HL-60 (cell line): ENCODE measurements around the gene ILDR1.

Experiments
- DNase-seq, 2 experiments: peaks; one replicate each; pipeline ENCODE4 v3.0.0-alpha.2; 2010 to 2020; ENCODE audit warnings: low read depth in 1 of 2, low spot score in 1 of 2
- H3K27ac ChIP-seq: fragments of 250-450 bp; sonication (Bioruptor Pico); replicated peaks from 2 replicates; pipeline ENCODE4 v1.5.1; 2020; ENCODE audit warnings: mild to moderate bottlenecking, moderate library complexity
- H3K27me3 ChIP-seq: fragments of 250-450 bp; sonication (Bioruptor Pico); 2 replicates; pipeline ENCODE4 v1.5.1; 2021; ENCODE audit warnings: mild to moderate bottlenecking, moderate library complexity; ENCODE audit not compliant: insufficient read depth, poor library complexity, severe bottlenecking
- H3K4me3 ChIP-seq: replicated peaks from 2 replicates; pipeline ENCODE4 v1.5.1; 2011; ENCODE audit warnings: mild to moderate bottlenecking, control low read depth, low read length; ENCODE audit not compliant: insufficient read depth
- GABPA ChIP-seq: IDR thresholded peaks from 2 replicates; pipeline ENCODE4 v1.6.1; 2012; ENCODE audit warnings: low read depth
- POLR2AphosphoS5 ChIP-seq: IDR thresholded peaks from 2 replicates; pipeline ENCODE4 v1.6.1; 2012; ENCODE audit warnings: low read depth
- SPI1 ChIP-seq: IDR thresholded peaks from 2 replicates; pipeline ENCODE4 v1.6.1; 2012; ENCODE audit warnings: low read depth, mild to moderate bottlenecking, borderline replicate concordance
- TF ChIP-seq, protein P1 (sequence below): IDR thresholded peaks from 2 replicates; pipeline ENCODE4 v1.6.1; 2012; ENCODE audit warnings: low read depth; ENCODE audit not compliant: insufficient replicate concordance
- TF ChIP-seq, protein P2 (sequence below): IDR thresholded peaks from one replicate; pipeline ENCODE4 v1.5.1; 2011; ENCODE audit warnings: low read length, control low read depth, inconsistent platforms; ENCODE audit not compliant: insufficient read depth

ILDR1 gene

DNA sequence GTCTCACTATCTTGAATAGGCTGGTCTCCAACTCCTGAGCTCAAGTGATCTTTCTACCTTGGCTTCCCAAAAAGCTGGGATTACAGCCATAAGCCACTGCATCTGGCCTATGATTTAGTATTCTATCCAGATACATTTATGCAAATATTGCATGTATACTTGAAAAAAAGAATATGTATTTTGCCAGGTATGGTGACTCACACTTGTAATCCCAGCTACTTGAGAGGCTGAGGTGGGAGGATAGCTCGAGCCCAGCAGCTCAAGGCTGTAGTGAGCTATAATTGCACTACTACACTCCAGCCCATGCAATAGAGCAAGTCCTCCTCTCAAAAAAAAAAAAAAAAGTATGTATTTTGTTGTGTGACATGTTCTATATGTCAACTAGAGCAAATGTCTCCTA lies 73.4 kb downstream of the ILDR1 start:
- no peak for TF ChIP-seq SPI1
- TF ChIP-seq, protein P1, sequence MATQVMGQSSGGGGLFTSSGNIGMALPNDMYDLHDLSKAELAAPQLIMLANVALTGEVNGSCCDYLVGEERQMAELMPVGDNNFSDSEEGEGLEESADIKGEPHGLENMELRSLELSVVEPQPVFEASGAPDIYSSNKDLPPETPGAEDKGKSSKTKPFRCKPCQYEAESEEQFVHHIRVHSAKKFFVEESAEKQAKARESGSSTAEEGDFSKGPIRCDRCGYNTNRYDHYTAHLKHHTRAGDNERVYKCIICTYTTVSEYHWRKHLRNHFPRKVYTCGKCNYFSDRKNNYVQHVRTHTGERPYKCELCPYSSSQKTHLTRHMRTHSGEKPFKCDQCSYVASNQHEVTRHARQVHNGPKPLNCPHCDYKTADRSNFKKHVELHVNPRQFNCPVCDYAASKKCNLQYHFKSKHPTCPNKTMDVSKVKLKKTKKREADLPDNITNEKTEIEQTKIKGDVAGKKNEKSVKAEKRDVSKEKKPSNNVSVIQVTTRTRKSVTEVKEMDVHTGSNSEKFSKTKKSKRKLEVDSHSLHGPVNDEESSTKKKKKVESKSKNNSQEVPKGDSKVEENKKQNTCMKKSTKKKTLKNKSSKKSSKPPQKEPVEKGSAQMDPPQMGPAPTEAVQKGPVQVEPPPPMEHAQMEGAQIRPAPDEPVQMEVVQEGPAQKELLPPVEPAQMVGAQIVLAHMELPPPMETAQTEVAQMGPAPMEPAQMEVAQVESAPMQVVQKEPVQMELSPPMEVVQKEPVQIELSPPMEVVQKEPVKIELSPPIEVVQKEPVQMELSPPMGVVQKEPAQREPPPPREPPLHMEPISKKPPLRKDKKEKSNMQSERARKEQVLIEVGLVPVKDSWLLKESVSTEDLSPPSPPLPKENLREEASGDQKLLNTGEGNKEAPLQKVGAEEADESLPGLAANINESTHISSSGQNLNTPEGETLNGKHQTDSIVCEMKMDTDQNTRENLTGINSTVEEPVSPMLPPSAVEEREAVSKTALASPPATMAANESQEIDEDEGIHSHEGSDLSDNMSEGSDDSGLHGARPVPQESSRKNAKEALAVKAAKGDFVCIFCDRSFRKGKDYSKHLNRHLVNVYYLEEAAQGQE: no peak
- no peak for TF ChIP-seq GABPA
- TF ChIP-seq POLR2AphosphoS5: no peak
- TF ChIP-seq, protein P2, sequence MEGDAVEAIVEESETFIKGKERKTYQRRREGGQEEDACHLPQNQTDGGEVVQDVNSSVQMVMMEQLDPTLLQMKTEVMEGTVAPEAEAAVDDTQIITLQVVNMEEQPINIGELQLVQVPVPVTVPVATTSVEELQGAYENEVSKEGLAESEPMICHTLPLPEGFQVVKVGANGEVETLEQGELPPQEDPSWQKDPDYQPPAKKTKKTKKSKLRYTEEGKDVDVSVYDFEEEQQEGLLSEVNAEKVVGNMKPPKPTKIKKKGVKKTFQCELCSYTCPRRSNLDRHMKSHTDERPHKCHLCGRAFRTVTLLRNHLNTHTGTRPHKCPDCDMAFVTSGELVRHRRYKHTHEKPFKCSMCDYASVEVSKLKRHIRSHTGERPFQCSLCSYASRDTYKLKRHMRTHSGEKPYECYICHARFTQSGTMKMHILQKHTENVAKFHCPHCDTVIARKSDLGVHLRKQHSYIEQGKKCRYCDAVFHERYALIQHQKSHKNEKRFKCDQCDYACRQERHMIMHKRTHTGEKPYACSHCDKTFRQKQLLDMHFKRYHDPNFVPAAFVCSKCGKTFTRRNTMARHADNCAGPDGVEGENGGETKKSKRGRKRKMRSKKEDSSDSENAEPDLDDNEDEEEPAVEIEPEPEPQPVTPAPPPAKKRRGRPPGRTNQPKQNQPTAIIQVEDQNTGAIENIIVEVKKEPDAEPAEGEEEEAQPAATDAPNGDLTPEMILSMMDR: no peak
- Histone ChIP-seq H3K27me3 (no peaks in the 10 kb centered on the region), H3K27ac (no peak overlapping the region), H3K4me3 (no peak overlapping the region)
- no peak for DNase-seq

DNA sequence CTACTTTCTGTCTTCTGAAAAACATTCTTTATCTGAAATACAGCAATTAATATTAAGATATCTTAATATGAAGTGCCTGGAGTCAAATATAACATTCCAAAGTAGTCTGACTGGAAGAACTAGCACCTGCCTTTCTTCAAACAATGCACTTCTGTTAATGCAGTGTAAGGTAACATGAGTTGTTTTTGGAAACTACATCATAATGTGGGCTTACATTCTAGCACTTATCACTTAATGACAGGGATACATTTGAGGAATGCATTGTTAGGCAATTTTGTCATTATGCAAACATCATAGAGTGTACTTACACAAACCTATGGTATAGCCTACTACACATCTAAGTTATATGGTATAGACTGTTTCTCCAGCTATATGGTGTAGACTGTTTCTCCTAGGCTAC lies 78.6 kb downstream of the ILDR1 start:
- TF ChIP-seq, protein P1: no peak
- no peak for TF ChIP-seq SPI1
- TF ChIP-seq, protein P2: no peak
- no peak for TF ChIP-seq POLR2AphosphoS5
- no peak for TF ChIP-seq GABPA
- H3K27me3 ChIP-seq: no peaks in the 10 kb centered on the region
- no peak for DNase-seq
- no peak overlapping the region for H3K27ac ChIP-seq
- no peak overlapping the region for H3K4me3 ChIP-seq

DNA sequence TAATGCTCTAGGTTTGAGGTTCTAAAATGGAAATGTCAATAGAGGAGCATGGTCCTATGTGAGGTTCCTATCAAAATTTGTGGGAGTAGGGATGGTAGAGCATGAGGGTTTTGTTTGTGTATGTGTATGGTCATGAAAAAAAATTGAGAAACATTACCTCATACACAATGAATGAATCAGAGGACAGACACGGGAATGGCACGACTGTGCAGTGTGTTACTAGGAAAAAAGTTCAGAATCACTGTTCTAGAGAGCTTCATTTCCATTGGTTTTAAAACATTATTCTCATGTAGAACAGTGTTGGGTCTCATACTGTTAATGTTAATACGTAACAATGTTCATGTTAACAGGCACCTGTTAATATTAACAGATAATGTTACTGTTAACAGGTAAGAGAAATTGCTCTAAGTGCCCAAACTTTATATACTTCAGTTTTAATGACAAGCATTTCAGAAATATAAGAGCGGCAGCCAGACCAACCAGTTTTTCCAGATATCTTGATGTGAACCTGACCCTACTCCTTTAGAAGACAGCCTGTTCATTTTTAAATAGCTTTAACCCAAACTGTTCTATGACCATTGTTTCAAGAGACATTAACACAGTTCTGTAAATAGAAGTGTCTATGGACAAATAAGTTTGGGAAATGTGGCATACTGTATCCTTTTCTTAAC lies 79.8 kb downstream of the ILDR1 start:
- no peak for DNase-seq
- H3K4me3 ChIP-seq: no peak overlapping the region
- no peaks in the 10 kb centered on the region for H3K27me3 ChIP-seq
- H3K27ac ChIP-seq: no peak overlapping the region
- TF ChIP-seq SPI1 (no peak), GABPA (no peak), POLR2AphosphoS5 (no peak)
- TF ChIP-seq, protein P2: no peak
- TF ChIP-seq, protein P1: no peak
